HG02759 (cell line): Measurements from ENCODE around the gene COL27A1.

Experiments used
- ATAC-seq: cut with Tn5 transposase; IDR thresholded peaks from one replicate; pipeline ENCODE4 v1.9.1; 2021; ENCODE audit warnings: mild to moderate bottlenecking, moderate library complexity; ENCODE audit not compliant: unreplicated experiment

COL27A1 gene

DNA sequence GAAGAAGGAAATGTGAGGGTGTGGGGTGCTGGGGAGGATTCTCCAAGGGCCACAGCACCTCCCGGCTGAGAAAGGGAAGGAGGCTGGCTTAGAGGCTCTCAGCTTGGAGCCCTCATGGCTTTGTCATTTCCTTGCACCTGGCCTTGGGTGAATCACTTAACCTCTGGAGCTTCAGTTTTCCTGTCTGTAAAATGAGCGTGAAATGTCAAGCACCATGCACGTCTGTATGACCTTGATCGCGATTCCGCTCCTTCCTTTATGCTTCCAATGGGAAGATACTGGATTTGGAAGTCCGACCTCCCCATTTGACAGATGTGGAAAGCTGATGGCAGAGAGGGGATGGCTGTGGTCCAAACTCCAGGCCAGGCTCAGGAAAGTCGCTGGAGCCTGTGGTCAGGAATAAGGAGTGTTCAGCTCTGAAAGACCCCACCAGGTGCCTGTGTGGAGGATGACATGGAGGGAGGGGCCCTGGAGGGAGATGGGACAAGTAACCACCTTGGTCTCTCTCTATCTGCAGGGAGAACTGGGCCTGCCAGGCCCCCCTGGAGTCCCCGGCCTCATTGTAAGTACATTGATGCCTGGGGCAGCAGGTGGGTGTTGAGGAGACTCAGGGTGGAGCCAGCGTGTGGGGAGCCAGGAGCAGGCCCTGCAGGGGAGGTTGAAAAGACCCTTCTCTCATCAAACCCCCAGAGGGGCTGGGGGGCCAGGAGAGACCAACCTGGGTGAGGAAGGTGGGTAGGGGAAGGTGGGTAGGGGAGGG is 66.5 kb downstream of the COL27A1 start:
- no peak for ATAC-seq

DNA sequence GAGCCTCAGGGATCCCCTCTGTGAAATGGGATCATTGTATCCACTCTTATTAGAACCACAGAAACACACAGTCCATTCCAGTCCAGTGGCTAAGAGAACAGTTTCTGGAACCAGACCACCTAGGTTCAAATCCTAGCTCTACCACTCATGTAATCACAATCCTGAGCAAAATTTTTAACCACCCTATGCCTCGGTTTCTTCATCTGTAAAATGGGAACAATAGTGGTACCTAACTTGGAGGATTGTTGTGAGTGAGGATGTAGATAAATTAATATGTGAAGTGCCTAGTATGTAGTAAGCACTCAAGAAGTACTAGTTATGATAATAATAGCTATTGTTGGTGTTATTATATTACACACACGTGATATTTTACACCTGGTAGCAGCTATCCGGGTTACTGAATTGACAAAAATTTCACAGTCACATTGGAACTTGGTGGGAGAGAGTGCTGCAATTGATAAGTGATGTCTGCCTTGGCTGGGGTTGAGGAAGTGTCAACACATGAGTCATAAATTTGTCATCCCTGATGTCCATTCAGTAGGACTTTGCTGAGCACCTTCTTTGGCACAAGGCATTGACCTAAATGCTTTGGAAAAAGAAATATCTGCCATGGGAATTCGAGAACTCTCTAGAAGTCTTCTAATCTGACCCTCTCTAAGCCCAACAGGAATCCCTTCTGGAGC is 68.4 kb downstream of the COL27A1 start:
- no peak for ATAC-seq

DNA sequence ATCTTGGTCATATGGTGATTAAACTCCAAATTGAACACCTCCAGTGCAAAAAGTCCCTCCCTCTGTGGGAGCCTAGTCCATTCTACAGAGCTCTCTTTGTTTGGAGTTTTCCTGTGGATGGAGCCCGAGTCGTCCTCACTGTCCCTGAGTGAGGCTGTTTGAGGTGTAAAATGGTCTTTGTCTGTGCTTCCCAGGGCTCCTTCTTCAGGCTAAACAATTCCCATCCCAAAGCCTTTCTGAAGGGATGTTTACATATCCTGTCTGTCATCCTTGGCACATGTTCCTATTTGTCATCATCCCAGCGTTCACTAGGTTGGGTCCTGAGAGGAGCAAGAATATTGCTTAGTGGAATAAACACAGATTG is 68.9 kb downstream of the COL27A1 start:
- ATAC-seq: no peak

DNA sequence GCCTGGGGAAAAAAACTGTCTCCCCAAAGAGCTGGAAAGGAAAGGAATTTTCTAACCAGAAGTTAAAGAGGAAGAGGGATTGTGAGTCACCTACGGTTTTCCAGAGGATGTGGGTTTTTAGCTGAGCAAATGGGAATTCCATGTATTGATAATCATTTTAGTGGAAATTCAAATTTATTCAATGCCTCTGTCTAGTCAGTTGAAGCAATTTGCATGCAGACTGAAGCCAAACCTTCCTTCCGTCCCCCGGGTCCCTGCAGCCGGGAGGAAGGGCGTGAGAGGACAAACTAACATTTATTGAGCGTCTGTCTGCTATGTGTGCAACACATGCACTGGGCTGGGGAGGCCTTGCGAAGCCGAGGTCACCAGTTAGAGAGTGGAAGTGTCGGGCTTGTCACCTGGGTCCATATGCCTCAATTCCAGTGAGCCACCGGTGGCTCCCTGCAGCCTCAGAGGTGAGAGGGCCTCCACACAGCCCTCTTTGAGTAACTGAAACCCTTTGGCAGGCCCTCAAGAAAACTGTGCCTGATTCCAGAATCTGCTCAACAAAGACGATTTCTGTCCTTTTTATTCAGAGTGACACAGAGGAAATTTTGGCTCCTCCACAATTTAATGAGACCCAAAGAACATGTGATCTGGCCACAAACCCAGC is 70.3 kb downstream of the COL27A1 start:
- ATAC-seq: no peak

DNA sequence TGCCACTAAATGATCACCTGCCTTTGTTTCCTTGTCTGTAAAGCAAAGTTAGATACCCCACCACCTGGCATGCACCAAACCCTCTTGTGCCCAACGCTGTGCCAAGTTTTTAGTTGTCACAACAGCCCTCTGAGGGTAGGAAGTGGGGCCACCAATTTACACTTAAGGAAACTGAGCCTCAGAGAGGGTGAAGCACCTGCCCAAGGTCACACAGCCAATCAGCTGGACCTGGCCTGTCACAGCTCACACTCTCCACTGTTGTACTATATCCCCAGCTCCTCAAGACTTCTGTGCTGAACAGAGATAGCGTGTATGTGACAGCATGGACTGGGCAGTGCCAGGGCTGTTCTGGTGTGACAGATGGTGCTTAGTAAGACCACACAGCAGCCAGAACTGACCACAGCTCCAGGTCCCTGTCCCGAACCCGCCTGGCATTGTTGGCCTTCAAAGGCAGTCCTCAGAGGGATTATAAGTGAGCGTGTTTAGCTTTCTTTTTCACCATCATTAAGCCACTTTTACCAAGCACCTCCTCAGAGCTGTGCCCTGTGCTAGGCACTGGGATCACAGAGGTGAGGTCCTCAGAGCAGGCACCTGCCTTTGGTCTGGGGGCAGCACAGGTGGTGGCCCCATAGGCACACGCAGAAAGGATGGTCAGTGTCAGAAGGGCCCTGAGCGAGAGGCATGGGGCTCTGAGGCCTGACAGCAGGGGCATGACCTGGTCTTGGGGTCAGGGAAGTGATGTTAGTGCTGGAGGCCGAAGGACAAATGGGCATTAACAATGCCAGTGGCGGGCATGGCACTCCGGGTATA is 71.1 kb downstream of the COL27A1 start:
- ATAC-seq: no peak

DNA sequence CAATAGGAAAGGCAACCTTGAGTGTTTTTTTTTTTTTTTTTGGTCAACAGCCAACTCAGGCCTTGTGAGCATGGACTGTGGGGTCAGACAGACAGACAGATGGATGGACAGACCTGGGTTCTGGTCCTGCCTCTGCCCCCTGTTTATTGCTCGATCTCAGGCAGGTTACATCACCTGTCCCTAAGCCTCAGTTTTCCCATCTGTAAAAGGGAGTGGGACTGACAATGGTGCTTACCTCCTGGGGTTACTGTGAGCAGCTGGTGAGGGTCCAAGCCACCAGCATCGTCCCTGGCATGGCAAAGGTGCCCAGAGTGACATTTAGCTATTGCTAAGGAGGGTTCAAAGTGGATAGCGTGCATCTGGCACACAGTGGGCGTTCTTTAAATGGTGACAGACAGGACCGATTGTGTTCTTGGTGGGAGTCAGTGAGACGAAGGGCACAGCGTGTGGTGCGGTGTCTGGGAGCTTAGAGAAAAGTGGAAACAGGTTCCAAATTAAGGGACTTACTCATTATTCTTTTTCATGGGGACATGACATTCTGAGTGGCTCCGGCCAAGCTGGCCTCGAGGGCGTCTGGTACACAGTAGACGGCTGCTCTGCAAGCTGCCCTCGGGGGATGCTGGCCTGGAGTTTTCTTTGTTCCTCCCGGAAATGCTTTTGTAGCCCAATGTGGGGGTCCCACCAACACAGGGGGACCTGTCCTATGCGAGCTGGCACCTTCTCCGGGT is 72.1 kb downstream of the COL27A1 start:
- no peak for ATAC-seq

DNA sequence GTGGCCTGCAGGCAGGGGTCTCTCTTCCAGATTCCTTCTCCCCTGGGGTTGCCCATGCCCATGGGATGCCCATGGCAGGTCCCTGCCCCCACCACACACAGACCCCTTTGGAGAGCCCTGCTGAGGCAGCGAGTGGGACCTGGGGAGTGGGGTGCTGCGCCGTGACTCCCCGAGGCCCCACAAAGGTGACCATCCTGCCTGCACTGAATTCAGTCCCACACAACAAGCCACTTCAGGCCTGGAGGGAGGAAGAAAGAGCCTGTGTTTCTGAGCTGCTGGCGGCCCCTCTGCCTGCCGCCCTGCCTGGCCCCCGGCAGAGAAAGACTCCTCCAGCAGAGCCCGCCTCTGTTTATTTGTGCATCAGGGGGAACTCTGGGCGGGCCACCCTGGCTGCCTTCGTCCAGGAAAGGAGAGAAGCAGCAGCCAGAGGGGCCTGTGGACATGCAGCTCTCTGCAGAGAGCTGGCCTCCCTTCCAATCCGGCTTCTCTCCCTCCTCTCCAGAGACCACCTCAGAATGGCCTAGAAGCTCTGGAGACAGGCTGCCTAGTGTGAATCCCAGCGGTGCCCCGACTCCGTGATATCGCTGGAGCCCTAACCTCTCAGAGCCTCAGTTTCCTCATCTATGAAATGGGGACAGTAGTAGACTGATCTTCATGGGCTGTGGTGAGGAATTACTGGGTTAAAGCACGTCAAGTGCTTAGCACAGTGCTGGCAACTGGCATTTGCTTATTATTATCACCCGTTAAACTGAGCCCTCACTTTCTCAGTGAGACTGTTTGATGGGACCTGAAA is 72.9 kb downstream of the COL27A1 start:
- ATAC-seq: no peak

DNA sequence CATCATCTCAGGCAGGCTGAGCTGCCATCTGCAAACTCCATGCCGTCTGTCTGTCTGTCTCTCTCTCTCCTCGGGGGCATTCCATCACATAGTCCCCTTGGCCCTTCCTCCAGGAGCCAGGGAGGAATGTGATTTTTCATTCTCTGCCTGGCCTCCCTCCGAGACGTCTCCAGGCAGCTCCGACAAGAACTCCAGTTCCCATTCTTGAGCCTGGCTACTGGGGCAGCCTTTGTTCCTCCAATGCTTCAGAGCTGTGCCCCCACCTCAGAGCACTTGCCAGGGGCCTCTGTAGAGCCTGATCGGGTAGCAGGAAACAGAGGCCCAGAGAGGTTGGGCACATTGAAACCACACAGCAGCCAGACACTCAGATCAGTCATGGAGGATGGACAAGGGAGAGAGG is 74.0 kb downstream of the COL27A1 start:
- ATAC-seq: no peak

DNA sequence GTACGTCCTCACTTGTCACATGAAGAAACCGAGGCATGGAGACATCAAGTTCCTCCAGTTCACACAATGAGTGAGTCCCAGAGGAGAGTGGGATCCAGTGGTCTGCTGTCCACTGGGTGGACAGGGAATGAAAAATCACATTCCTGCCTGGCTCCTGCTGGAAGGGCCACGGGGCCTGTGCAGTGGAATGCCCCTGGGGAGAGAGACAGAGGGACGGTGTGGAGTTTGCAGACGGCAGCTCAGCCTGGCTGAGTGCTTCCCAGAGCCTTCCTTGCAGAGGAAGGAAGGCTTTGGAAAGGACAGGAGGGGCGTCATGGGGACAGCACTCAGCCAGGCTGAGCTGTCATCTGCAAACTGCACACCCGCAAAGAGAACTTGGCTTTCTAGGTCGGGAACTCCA is 74.7 kb downstream of the COL27A1 start:
- ATAC-seq: no peak

DNA sequence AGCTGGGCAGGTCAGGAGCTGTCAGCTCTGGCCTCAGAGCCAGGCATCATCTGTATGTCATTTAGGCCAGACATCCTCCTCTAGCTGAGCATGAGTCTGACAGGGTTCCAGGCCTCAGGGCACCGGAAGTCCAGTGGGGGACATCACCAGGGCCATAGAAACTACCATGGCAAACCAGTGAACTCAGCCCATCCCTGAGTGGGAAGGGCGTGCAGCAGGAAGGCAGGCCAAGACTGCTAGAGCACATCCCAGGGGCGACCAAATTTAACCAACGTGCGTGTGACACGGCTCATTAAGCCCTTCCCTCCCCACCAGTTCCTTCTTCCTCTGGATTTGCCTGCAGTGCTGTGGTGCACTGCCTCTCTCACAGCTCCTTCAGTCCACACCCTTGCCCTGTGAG is 75.9 kb downstream of the COL27A1 start:
- ATAC-seq: no peak

DNA sequence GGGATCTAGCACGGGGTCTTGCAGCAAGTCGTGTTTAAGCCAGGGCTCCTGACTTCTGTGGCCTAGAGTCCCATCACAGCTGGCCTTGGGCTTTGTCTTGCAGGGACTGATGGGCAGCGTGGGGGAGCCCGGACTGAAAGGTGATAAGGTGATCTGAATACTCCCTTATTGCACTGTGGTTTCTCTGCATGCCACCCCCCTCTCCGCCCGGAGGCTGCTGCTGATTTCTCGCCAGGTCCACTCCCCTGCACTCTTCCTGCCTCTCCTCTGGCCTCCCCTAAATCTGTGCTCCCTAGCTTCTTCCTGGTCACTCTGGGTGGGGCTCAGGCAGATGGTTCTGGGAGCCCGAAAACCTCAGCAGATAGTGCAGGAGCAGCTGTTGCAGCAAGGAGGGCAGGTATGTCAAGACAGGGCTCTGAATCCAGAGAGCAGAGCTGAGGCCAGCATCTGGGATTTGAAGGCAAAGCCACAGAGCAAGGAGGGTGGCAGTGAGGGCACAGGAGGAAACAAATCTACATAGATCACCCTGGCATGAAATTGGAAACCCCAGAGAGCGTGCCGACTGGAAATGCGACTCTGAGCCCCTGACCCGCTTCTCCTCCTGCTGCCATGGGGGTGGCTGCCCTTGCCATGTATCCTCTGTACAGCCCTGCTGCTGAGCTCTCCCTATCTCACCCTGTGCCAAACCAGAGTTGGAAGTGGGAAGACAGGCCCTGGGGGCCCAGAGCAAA is 76.5 kb downstream of the COL27A1 start:
- no peak for ATAC-seq

DNA sequence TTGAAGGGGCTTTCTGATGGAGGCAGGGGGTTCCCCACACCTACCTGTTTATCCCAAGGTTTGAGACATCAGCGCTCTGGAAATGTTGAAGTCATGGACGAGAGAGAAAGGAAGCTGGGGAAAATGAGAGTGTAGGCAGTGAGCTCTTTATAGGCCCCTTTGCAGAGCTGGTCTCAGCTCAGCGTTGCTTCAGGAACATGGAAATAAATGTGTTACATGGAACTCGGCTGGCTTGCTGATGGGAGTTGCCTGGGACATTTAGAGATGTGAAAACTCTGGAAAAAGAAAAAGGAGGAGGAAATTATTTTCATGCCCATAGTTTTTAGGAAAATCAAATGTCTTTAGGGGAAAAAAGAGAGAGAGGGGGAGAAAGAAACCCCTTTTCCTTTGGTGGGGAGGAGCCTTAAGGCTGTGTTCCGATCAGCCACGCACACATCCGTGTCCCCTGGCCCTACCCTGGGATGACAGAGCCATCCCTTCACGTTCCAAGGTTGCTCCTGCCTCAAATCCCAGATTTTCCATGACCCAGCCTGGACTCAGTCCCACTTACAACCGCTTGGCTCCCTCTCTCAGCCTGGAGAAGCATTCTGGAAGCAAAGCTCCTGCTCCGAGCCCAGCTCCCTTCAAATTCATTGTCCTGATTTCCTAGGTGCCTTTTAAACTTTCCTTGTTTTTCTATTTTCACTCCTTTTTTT is 78.3 kb downstream of the COL27A1 start:
- no peak for ATAC-seq

DNA sequence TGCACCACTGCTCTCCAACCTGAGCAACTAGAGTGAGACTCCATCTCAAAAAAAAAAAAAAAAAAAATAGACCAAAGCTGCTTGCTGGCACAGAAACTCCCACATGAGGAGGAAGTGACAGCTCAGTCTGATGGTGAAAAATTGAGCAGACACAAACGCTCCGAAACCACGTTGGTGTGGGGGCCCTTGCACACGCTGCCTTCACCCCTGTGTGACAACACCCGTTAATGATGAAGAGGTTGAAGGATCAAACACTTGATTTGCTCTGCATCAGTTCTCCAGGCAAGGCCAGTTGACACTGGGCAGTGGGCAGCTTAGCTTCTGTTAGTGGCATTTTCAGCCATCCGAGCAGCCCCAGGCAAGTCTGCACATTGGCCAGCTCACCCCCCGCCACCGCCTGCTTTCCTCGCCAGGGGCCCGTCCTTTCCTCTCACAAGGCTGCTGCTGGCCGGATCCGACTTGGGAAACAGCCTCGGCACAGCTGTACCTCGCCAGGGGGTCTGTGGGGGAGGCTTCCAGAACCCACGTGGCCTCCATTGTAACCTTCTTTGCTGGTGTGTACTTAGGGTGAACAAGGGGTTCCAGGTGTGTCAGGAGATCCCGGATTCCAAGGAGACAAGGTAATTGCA is 79.8 kb downstream of the COL27A1 start:
- no peak for ATAC-seq

DNA sequence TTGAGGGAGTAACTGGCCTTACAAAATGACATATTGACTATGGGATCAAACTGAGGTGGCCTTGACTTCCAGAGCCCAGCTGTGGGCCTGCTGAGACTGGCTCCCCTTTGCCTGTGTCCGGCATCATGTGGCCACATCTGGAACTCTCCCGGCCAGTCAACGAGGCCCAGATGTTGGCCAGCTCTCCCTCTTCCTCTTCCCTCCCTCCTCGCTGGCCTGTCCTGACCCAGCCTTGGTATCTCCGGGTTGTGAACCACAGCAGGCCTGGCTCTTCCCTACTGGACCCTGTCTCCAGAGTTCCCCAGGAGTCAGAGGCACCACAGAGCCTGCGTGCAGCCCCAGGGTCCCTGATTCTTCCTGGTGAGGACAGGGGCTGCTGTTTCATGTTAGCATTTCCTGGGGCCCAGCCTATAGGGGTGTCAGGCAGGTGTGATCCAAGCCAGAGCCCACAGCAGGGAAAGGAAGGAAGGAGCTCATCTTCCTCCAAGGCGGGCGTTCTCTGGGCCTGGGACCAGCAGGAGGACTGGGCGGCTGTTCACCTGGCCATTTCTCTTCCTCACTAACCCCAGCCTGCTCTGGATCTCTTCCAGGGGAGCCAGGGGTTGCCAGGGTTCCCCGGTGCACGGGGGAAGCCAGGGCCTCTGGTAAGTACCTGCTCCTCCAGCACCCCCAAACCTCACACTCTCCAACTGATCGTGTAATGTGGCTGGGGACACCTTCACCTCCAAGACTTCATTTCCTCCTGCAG is 81.2 kb downstream of the COL27A1 start:
- ATAC-seq: no peak

DNA sequence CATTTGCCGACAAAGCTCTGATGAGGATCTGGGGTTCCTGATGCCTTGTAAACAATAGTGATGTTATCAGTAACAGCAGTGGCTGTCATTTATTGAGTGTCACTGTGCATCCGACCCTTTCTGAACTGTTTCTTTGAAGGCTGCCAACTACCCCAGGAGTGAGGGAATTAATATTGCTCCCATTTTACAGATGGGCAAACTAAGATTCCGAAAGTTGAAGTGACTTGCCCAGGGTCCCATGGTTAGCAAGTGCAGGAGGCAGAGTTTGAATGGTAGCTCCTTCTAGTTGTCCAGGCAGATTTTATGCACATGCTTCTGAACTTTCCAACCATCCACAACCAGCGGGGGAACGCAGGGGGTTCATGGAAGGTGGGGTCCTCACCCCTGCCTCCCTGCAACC is 81.9 kb downstream of the COL27A1 start:
- ATAC-seq: no peak

DNA sequence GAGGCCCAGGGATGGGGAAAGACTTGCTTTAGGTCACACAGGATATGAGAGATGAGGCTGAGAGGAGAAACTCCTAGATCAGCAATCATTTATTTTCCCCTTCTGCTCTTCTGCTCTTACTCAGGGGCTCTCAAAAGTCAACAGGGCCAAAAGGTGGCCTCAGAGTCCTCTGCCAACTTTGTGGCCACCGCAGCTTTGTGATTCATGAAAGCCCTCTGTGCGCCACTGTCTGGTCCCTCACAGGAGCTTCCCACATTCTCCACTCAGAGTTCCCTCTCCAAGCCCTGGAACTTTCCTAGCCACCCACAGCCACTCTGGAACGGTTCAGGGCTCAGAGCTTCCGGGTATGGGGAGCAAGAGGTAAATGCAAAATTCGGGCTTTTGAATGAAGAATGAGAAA is 82.4 kb downstream of the COL27A1 start:
- no peak for ATAC-seq

DNA sequence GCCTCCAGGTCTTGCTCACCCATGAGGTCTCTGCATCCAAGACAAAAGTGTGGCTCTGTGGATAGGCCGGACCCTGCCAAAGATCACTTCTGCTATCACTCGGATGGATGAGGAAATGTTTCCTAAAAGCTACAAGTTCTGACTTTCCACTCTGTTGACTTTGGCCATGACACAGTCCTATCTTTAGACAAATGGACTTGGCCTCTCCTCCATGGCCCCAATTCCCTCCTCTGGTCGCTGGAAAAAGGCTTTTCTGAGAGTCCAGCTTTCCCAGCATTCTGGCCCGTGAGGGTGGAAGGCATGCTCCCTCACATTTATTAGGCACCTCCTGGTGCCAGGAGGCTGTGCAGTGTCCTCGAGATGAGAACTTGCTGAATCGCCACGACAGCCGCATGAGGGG is 83.1 kb downstream of the COL27A1 start:
- no peak for ATAC-seq
